Stimulated activated CD8-positive, alpha-beta memory T cell treated with anti-CD3 and anti-CD28 coated beads, Interleukin-12 subunit alpha, Interleukin-12 subunit beta, amount 100 ng/mL, for 4 hours (primary cell): ENCODE results near the gene GCNT2.
"Not testable (repeated sequence)": the region's sequence is repeated elsewhere in the genome, so short reads cannot be mapped to it uniquely, and the experiment has no call there.

Experiments used
- DNase-seq: peaks from one replicate; pipeline ENCODE4 v3.0.0-alpha.2; 2020; ENCODE audit warnings: low read depth

The GCNT2 gene

GRCh38 chr6:10612161-10612560, 91.0 kb downstream of the GCNT2 start:
- DNase-seq = no peak

- DNase-seq = no peak
These were observed 91.9 kb downstream of the GCNT2 start for GRCh38 chr6:10613077-10613476.

- no peak for DNase-seq
These were observed 92.6 kb downstream of the GCNT2 start for GRCh38 chr6:10613723-10614122.

- DNase-seq = no peak
These were observed 94.5 kb downstream of the GCNT2 start for GRCh38 chr6:10615675-10616074.

- not testable (repeated sequence) for DNase-seq
These were observed 95.1 kb downstream of the GCNT2 start for GRCh38 chr6:10616266-10616665.

- DNase-seq = no peak
These were observed 96.0 kb downstream of the GCNT2 start for GRCh38 chr6:10617008-10617696.

- DNase-seq = no peak
These were observed 97.3 kb downstream of the GCNT2 start for GRCh38 chr6:10618409-10618808.

GRCh38 chr6:10621213-10621612, 100.1 kb downstream of the GCNT2 start:
- no peak for DNase-seq

GRCh38 chr6:10621847-10622246, 100.7 kb downstream of the GCNT2 start:
- no peak for DNase-seq

GRCh38 chr6:10624836-10625235, 103.7 kb downstream of the GCNT2 start:
- DNase-seq = no peak

- no peak for DNase-seq
These were observed 105.1 kb downstream of the GCNT2 start for GRCh38 chr6:10626154-10626741.

- DNase-seq = no peak
These were observed 106.6 kb downstream of the GCNT2 start for GRCh38 chr6:10627800-10628199.

GRCh38 chr6:10630178-10630577, 109.0 kb downstream of the GCNT2 start:
- DNase-seq = no peak

GRCh38 chr6:10633216-10633615, 112.1 kb downstream of the GCNT2 start:
- DNase-seq = no peak

- no peak for DNase-seq
These were observed 119.3 kb downstream of the GCNT2 start for GRCh38 chr6:10640412-10640811.

GRCh38 chr6:10641528-10641927, 120.4 kb downstream of the GCNT2 start:
- no peak for DNase-seq

- DNase-seq = no peak
These were observed 122.1 kb downstream of the GCNT2 start for GRCh38 chr6:10643201-10643651.

- no peak for DNase-seq
These were observed 123.1 kb downstream of the GCNT2 start for GRCh38 chr6:10644225-10644624.

- DNase-seq = no peak
These were observed 134.4 kb downstream of the GCNT2 start for GRCh38 chr6:10655508-10656055.

- no peak for DNase-seq
These were observed 138.0 kb downstream of the GCNT2 start for GRCh38 chr6:10658910-10659698.

- DNase-seq = no peak
These were observed 138.7 kb downstream of the GCNT2 start for GRCh38 chr6:10659699-10660348.
